ENCODE results near the gene ARHGEF4. TPM values are rescaled to one million over a fixed set of nuclear protein-coding genes. Genes with fewer than 3 reads are reported as not detected.

Gene ARHGEF4
- 9.3 to 12.1 TPM (median 9.8 TPM) in 5 replicates for total RNA-seq (2022; extraction: Qiagen RNA extraction)

GRCh38 chr2:130836501-130837174, at the start of gene ARHGEF4:
Gene ARHGEF4 (plus strand): TSS chr2:130836914. CDS start chr2:130836954, 40 bp downstream.

GRCh38 chr2:131093006-131093695, 256.4 kb downstream of the ARHGEF4 start, which contains the start of gene FAM168B:
Gene FAM168B (minus strand): TSS chr2:131093460. CDS start chr2:131082646, 10,814 bp downstream.

Other genes starting within 250 kb of the ARHGEF4 start
- gene CFC1, start 237.3 kb upstream of the ARHGEF4 start, total RNA-seq (2022; extraction: Qiagen RNA extraction), result 0.09 to 0.10 TPM in 2 of 5 replicates, not detected in the others
- not detected in 5 replicates for gene POTEJ, start 225.5 kb upstream of the ARHGEF4 start, total RNA-seq (2022; extraction: Qiagen RNA extraction)
- gene GPR148, start 107.8 kb upstream of the ARHGEF4 start, total RNA-seq (2022; extraction: Qiagen RNA extraction), result not detected in 5 replicates
- gene AMER3, start 81.4 kb upstream of the ARHGEF4 start, total RNA-seq (2022; extraction: Qiagen RNA extraction), result not detected in 5 replicates

Data from A549 treated with Hydrocortisone at 1 μM for 4 hours (cell line).